HS-5 (cell line): ENCODE results near the gene ERF.
"Not testable (repeated sequence)": the region's sequence is repeated elsewhere in the genome, so short reads cannot be mapped to it uniquely, and the experiment has no call there.

Source experiments
- DNase-seq: peaks from one replicate; pipeline ENCODE4 v3.0.0-alpha.2; 2012; ENCODE audit warnings: low read depth

The ERF gene

DNA sequence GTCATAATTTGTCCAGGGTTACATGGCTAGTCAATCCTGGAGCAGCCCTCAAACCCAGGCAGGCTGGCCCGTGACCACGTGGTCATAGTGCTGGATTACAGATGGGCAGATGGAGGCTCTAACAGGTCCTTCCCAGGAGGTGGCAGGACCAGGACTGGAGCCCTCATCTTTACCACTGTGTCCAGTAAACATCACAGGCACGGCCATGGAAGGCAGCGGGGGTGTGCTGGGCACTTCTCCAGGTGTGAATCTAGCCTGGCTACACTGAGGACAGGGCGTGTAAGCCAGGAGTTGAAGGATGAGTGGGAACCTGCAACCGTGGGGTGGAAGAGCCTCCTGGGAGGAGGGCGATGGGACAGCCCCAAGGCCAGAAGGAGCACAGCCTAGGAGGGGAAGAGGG lies 20.2 kb upstream of the ERF start:
- DNase-seq = no peak

DNA sequence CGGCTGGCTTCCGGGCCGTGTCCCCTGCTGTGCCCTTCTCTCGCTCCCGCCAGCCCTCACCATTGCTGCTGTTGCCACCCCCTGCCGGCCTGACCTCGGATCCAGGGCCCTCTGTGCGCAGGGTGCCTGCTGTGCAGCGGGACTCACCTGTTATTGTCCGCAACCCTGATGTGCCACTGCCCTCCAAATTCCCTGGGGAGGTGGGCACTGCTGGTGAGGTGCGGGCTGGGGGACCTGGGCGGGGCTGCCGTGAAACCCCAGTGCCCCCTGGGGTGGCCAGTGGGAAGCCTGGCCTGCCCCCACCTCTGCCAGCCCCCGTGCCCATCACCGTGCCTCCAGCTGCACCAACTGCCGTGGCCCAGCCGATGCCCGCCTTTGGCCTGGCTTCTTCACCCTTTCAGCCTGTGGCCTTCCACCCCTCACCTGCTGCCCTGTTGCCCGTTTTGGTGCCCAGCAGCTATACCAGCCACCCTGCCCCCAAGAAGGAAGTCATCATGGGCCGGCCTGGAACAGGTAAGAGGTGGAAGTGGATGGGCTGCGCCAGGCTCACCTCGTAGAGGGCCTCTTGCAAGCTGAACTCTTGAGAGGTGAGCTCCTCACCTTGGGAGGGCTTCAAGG lies 19.2 kb upstream of the ERF start:
- no peak for DNase-seq

DNA sequence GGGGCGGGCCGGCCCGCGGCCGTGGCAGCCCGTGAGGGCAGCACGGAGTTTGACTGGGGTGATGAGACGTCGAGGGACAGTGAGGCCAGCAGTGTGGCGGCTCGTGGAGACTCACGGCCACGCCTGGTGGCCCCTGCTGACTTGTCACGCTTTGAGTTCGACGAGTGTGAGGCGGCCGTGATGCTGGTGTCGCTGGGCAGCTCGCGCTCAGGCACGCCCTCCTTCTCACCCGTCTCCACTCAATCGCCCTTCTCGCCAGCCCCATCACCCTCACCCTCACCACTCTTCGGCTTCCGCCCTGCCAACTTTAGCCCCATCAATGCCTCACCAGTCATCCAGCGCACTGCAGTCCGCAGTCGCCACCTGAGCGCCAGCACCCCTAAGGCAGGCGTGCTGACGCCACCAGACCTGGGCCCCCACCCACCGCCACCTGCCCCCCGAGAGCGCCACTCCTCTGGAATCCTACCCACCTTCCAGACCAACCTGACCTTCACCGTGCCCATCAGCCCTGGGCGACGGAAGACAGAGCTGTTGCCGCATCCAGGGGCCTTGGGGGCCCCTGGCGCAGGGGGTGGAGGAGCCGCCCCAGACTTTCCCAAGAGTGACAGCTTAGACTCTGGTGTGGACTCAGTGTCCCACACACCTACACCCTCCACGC lies 18.6 kb upstream of the ERF start:
- DNase-seq = no peak

DNA sequence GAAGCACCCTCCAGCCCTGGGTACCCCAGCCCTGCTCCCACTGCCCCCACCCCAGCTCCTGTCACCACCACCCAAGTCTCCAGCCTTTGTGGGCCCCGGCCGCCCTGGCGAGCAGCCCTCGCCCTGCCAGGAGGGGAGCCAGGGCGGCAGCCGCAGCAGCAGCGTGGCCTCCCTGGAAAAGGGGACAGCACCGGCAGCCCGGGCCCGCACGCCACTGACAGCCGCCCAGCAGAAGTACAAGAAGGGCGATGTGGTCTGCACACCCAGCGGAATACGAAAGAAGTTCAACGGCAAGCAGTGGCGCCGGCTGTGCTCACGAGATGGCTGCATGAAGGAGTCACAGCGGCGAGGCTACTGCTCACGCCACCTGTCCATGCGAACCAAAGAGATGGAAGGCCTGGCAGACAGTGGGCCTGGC lies 18.1 kb upstream of the ERF start:
- DNase-seq = no peak

DNA sequence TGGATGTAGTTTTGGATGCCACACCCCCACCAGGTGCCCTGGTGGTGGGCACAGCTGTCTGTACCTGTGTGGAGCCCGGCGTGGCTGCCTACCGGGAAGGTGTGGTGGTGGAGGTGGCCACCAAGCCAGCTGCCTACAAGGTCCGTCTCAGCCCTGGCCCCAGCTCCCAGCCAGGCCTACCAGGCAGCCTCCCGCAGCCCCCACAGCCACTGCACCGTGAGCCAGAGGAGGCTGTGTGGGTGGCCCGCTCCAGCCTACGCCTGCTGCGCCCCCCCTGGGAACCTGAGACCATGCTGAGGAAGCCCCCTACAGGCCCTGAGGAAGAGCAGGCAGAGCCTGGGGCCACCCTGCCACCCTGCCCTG lies 17.6 kb upstream of the ERF start:
- no peak for DNase-seq

DNA sequence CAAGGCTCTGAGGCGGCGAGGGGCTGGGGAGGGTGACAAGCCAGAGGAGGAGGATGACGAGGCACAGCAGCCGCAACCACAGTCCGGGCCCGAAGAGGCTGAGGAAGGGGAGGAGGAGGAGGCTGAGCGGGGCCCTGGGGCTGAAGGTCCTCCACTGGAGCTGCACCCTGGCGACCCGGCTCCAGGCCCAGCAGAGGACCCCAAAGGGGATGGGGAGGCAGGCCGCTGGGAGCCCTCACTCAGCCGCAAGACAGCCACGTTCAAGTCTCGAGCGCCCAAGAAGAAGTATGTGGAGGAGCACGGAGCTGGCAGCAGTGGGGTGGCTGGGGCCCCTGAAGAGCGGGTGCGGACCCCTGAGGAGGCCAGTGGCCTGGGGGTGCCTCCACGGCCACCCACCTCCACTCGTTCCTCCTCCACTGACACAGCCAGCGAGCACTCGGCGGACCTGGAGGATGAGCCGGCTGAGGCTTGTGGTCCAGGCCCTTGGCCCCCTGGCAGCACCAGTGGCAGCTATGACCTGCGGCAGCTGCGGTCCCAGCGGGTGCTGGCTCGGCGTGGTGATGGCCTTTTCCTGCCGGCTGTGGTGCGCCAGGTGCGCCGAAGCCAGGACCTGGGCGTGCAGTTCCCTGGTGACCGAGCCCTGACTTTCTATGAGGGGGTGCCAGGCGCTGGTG lies 17.1 kb upstream of the ERF start:
- DNase-seq = no peak

DNA sequence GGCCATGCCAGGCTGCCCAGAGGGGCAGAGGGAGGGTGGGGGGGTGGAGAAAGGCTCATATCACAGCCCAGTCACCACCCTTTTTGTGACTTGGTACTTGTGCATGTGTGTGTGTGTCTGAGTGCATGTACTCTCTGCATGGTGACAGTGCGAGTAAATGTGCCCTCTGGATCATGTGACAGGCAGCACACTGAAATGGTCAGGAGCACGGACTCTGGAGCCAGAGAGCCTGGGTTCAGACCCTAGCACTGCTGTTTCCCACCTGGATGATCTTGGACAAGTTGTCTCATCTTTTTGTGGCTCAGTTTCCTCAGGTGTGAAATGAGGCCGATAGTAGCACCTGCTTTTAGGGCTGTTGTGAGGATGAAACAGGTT lies 16.1 kb upstream of the ERF start:
- no peak for DNase-seq

DNA sequence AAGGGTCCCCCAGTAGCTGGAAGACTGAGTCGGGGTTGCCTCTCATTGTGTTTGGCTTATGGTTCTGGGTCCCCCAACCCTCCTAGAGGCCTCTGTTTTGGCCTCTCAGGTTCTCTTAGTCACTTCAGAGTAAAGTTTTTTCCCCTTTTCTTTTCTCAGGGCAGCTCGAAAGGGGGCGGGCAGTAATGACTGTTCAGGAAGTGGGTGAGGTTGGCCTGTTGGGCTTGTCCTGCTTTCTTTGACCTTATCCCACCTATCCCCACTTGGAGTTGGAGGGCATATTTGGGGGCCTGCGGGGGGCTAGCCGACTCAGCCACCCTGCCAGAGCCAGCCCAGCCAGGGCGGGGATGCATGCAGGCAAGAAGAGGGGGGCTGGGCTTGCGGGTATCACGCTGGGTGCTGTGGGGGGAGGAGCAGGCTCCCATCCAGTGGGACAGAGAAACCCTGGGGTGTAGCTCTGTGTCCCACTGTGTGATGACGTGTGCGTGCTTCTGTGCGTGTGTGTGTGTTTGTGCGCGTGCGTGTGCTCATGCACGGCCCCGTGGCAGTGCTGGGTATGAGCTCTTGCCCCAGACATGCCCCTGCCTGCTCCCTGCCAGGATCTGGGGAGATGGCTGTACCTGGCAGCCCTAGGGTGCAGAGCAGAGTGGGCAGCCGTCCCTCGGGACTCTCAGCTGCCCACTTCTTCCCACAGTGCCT lies 15.6 kb upstream of the ERF start:
- DNase-seq = no peak

DNA sequence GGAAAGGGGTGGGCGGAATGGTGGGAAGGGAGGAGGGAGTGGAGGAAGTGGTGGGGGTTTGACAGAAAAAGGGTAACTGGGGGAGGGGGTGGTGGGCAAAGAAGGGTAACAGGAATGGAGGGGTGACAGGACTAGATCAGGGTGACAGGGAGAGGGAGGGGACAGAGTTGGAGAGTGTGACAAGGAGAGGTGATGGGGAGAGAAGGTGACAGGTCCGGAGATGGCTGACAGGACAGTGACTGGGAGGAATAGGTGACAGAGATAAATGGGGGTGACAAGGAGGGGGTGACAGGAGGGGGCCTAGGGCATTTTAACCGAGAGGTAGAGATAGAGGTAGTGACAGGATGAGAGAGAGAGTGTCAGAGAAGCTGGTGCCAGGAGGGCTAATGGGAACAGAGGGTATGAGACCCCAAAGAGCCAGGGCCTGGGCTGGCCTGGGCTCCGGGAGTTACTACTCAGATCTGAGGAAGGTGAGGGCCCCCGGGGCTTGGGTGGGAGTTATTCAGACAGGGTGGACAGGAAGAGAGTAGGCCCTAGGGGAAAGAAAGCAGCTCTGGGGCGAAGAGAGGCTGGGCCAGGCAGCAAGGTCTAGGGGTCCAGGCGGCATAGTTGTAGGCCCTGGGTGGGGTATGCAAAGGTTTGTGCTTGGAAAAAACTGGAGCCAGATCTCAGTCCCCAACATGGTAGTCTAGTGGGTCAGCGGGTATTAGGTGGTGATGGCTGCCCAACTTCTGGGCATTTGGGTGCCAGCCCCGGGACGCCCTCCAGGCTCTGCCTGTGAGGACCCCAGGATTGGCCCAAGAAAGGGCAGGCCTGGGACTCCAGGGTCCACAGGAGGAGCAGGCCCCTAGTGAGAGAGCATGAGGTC lies 14.8 kb upstream of the ERF start:
- DNase-seq = no peak

DNA sequence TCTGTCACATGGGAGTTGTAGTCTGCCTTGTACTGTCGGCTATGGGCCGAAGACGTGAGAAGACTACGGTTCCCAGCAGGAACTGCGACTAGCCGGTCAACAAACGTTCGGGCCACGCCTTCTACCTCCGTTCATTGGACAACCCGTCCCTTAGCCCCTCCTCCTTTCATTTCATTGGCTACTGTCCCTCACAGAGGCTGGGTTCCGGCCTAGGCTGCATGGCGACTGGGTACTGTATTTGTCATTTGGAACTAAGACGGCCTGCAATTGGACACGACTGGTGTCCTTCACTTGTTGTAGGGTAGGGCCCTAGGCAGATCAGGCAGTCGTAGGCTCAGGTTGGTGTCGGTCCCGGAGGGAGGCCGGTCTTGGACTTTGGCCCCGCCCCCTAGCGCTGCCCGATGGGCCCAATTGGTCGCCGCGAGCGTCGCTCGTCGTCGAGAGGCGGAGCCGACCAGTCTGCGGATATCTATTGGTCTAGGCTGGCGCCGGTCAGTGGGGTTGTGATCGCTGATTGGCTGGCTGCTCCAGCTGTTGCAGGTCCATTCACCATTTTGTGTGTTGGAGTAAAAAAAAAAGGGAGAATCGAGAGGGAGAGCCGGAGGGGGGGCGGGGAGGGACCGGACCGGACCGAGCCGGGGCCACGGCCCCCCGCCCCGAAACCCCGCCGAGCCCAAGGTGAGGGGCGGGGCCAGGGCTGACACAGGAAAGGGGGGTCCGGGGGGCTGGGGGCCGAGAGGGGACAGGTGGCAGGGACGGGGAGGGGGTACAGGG lies 14.0 kb upstream of the ERF start, which contains the start of gene CIC:
Gene CIC, plus strand, starts transcription at position 549 of the 774 bp plus-strand sequence. CDS start 2,532 bp downstream, outside the sequence.
- DNase-seq = peak; percentile 100

DNA sequence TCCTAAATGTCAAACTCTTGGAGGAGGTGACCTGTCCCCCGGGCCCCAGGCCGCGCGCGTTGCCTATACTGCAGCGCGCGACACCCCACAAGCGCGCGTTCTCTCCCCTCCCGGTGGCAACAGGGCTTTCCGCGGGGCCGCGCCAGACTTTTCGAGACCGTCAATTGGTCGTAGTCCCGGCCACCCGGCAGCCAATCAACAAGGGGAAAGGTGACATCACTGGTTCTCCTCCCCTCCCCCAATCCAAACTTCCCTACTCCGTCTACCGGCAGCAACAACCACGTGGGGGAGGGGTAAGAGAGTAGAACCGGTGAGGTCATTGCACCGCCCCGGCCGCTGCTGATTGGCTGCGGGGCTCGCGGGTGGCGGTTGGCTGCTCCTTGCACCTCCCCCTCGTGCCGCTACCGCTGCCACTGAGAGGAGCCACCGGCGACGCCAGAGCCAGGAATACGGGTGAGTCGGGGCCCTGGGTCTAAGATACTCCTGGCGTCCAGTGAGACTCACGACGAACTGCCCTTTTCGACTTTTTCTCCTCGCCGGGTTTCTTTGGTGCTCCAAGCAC lies 13.3 kb upstream of the ERF start:
- DNase-seq = peak; percentile 98

DNA sequence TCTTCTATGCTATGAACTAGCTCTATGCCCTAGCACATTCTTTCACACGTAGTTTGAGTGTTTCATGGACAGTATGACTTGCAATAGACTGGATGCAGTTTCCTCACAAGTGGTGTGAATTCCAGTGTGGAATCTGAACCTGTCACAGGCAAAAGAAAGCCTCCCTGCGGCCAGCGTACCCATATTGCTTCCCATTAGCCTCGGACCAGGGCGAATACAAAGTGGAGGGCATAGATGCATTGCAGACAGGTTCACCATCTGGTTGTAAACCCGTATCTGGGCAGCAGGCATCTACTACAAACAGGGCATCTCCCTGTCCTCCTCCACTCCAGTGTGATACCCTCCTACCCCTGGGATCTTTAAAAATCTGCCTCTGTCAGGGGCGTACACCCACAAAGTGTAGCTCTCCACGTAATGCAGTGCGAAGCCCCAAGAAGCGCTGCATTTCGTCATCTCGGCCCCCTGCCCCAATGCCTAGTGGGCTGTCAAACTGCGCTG lies 12.8 kb upstream of the ERF start:
- DNase-seq = no peak

DNA sequence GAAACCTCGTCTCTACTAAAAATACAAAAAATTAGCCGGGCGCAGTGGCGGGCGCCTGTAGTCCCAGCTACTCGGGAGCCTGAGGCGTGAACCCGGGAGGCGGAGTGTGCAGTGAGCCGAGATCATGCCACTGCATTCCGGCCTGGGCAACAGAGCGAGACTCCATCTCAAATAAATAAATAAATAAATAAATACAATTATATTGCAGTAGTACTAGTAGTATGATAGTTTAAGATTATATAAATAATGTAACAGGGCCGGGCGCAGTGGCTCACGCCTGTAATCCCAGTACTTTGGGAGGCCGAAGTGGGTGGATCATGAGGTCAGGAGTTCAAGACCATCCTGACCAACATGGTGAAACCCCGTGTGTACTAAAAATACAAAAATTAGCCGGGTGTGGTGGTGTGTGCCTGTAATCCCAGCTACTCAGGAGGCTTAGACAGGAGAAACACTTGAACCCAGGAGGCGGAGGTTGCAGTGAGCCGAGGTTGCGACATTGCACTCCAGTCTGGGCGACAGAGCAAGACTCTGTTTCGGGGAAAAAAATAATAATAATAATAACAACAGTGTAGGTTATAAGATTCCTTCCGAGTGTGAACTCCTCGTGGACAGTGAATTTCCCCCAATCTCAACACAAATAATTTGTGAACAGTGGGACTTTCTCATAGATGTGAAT lies 12.1 kb upstream of the ERF start:
- not testable (repeated sequence) for DNase-seq

DNA sequence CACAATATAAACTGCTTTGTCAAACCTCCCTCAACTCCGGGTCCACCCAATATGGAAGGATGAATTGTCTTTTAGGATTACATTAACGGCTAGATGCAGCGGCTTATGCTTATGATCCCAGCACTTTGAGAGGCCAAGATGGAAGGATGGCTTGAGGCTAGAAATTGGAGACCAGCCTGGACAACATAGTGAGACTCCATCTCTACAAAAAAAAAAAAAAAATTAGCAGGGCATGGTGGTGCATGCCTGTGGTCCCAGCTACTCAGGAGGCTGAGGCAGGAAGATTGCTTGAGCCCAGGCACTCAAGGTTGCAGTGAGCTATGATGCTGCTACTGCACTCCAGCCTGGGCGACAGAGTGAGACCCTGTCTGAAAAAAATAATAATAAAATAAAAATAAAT lies 11.2 kb upstream of the ERF start:
- DNase-seq = not testable (repeated sequence)

DNA sequence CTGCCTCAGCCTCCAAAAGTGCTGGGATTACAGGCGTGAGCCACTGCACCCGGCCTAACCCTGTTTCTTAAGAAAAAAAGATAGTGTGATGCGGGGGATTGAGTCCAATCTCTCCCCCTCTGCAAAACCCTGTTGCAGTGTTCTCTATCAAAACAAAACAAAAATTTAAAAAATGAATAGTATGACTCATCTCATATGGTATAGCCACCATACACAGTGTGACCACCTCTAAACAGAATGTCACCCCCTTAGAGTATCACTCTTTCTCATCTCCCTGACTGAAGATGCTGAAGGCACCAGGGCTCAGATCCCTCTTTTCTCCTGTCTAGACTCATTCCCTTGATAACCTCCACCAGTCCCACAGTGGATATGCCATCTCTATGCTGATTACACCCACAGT lies 6.8 kb upstream of the ERF start:
- DNase-seq = no peak

DNA sequence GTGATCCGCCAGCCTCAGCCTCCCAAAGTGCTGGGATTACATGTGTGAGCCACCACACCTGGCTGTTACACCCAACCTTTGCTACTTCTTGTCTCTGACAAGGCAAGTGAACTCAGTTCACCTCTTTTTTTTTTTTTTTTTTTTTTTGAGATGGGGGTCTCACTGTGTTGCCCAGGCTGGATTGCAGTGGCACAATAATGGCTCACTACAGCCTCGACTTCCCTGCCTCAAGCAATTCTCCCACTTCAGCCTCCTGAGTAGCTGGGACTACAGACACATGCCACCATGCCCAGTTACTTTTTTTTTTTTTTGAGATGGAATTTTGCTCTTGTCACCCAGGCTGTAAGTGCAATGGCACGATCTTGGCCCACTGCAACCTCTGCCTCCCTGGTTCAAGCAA lies 2.9 kb upstream of the ERF start:
- DNase-seq = not testable (repeated sequence)

DNA sequence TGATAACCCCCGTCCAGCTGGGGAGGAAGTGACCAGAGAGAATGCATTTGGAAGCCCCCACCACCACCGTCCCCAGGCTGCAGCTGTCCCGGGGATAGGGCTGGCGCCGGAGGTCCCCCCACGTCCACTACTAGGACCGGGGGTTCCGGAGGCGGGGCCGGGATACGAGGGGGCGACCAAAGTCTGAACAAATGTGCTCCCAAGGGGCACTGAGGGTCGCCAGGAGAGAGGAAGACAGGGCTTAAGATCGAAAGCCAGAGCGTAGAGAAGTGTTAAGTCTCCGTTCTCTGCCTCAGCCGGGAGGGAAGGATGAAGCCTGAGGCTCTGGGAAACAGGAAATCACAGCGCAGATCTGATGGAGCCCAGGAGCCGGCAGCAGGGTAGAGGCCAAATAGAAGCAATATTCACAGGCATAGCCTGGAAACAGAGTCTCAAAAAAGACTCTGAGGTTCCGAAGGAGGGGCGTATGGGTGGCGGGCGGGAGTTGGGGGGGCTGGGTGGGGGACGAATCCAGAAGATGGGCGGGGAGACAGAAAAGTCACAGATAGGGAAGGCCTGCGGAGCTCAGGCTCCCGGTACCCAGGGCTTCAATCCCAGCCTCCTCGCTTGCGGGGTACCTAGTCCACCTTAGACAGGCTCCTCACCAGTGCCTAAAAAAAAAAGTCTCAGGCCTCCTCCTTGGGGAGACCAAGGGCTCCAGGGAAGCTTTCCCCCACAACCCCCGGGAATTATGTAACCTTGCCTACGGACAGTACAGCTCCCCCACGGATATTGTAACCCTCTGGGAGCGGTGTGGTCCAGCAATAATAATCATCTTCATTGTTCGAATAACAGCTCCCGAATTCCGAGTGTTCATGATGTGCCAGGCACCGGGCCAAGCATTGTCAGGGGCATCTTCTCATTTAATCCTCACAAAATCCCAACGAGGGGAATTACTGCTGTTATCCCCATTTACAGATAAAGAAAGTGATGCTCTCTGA lies 1.1 kb upstream of the ERF start:
- DNase-seq = no peak

DNA sequence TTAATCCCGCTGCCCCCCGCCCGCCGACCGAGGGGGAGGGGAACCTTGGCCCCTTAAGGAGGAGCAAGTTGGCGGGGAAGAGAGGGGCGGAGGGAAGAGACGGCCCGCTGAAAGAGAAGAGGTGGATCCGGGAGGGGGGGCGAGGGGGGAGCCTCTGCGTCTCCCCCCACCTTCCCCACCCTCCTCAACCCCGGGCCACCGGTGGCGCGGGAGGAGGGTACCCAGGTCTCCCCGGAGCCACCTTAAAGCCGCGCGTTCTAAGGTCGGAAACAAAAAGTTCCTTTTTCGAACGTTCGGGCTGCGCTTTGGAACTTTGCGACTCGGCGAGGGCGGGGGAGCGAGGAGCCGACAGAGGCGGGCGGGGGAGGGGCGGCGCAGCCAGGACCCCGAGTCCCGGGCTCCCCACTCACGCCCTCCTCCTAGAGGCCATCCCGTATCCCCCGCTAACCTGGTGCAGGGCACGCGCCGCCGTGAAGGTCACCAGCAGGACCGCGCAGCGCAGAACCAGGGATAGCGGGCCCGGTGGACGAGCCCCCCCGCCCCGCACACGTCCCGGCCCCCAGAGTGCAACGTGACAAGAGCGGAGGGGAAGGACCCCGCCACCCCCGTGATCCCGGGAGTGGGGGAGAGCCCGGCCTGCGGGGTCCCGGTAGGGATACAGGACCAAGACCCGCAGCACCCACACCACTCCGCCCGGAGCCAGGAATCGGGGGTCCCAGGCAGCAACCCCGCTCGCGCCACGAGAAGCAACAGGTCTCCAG lies 659 bp downstream of the ERF start:
- DNase-seq = no peak
